HFF-Myc (cell line): ENCODE data around the gene TNP2.
"Not testable (repeated sequence)": the region's sequence is repeated elsewhere in the genome, so short reads cannot be mapped to it uniquely, and the experiment has no call there.

ENCODE experiments used
- DNase-seq: peaks from one replicate; pipeline ENCODE4 v3.0.0-alpha.2; 2011; ENCODE audit warnings: low read depth; ENCODE audit errors: extremely low read depth
- H3K4me3 ChIP-seq: replicated peaks from 2 replicates; pipeline ENCODE4 v1.5.1; 2011; ENCODE audit warnings: low read depth, mild to moderate bottlenecking, control low read depth, low read length
- TF ChIP-seq, protein P1 (sequence below): IDR thresholded peaks from 2 replicates; pipeline ENCODE4 v1.5.1; 2012; ENCODE audit warnings: mild to moderate bottlenecking, low read depth, low read length, control low read depth; ENCODE audit errors: missing control alignments

TNP2 gene

DNA sequence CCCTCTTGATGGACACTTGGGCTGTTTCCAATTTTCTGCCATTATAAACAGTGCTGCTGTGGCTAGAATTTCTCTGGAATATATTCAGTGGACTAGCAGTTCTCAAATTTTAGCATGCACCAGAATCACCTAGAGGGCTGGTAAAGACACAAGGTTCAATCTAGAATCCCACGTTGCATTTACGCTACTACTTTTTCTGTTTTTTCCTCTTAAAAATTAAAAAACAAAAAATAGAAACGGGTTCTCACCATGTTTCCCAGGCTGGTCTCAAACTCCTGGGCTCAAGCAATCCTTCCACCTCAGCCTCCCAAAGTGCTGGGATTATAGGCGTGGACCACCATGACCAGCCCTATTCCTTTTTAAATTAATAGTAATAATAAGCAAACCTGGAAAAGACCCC is 26.5 kb upstream of the TNP2 start:
- no peak overlapping the region for H3K4me3 ChIP-seq
- DNase-seq: no peak
- TF ChIP-seq, protein P1, sequence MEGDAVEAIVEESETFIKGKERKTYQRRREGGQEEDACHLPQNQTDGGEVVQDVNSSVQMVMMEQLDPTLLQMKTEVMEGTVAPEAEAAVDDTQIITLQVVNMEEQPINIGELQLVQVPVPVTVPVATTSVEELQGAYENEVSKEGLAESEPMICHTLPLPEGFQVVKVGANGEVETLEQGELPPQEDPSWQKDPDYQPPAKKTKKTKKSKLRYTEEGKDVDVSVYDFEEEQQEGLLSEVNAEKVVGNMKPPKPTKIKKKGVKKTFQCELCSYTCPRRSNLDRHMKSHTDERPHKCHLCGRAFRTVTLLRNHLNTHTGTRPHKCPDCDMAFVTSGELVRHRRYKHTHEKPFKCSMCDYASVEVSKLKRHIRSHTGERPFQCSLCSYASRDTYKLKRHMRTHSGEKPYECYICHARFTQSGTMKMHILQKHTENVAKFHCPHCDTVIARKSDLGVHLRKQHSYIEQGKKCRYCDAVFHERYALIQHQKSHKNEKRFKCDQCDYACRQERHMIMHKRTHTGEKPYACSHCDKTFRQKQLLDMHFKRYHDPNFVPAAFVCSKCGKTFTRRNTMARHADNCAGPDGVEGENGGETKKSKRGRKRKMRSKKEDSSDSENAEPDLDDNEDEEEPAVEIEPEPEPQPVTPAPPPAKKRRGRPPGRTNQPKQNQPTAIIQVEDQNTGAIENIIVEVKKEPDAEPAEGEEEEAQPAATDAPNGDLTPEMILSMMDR: no peak

DNA sequence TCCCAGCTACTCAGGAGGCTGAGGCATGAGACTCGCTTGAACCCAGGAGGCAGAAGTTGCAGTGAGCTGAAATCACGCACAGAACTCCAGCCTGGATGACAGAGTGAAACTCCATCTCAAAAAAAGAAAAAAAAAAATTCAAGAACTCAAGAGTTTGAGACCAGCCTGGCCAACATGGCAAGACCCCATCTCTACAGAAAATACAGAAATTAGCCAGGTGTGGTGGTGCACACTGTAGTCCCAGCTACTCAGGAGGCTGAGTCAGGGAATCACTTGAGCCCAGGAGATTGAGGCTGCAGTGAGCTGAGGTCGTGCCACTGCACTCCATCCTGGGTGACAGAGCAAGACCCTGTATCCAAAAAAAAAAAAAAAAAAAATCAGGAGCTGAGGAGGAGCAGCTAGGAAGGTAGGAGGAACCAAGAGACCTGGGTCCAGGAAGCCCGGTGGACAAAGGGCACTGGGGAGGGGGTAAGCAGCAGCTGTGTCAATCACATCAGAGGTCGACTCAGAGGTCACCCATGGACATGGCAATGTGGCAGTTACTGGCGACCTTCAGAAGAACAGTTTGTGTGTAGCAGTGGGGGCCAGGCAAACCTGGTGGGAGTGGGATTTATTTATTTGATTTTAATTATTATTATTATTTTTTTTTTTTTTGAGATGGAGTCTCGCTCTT is 23.1 kb upstream of the TNP2 start:
- TF ChIP-seq, protein P1: no peak
- no peak for DNase-seq

GRCh38 chr16:11291091-11291703 is 22.1 kb upstream of the TNP2 start:
- no peak overlapping the region for H3K4me3 ChIP-seq
- TF ChIP-seq, protein P1: no peak
- DNase-seq: no peak

More for the DNA sequence above, 23.1 kb upstream of the TNP2 start:
- H3K4me3 ChIP-seq: no peak overlapping the region

- TF ChIP-seq, protein P1: no peak
- no peak for DNase-seq
- H3K4me3 ChIP-seq: no peak overlapping the region
Measured at GRCh38 chr16:11290102-11290893, 21.2 kb upstream of the TNP2 start.

- DNase-seq, H3K4me3 ChIP-seq: not testable (repeated sequence)
Measured at GRCh38 chr16:11289696-11290095, 20.6 kb upstream of the TNP2 start.

DNA sequence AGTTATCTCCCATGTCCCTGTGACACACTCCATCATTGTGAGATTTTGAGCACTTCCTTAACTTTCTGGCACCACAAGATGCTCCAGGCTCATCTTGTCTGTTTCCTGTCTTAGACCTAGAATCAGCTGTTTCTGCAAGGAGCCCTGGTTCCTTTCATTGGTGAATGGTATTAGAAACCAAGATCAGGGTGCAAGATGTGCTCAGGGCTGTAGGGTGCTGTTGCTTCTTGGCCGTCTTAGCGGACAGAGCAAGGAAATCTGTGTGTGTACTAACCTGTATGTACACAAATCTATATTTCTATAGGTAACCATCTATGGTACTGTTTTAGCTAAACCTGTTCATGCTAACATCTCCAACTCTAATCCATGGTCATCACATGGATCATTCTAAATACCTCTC is 20.1 kb upstream of the TNP2 start:
- DNase-seq: no peak
- TF ChIP-seq, protein P1: no peak
- H3K4me3 ChIP-seq: no peak overlapping the region

GRCh38 chr16:11285842-11286241 is 16.7 kb upstream of the TNP2 start:
- no peak for DNase-seq
- TF ChIP-seq, protein P1: no peak
- H3K4me3 ChIP-seq: no peak overlapping the region
